ENCODE measurements around the gene AQP3. TPM values are rescaled to one million over a fixed set of nuclear protein-coding genes. Genes with fewer than 3 reads are reported as not detected.

AQP3 gene
- total RNA-seq, 2 donors from 2014 or later = 2.2 to 2.7 TPM

DNA sequence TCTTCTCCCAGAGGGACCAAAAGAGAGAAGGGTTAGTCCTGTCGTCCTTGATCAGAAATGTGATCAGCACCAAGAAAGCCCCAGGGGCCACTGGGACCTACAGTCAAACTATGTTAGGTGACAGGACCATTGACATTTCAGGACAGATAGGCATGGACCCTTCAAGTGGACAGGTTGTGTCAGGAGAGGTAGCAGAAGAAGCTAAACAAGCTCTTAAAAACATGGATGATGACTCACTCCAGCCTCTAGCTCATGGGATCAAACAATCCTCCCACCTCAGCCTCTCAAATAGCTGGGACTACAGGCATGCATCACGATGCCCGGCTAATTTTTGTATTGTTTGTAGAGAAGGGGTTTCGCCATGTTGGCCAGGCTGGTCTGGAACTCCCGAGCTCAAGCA is 2.3 kb upstream of the AQP3 start:
- H3K36me3 ChIP-seq (ENCODE audit: control insufficient read depth, insufficient read depth, low read length) = no peaks in the 10 kb centered on the region
- no peaks in the 10 kb centered on the region for H3K9me3 ChIP-seq (ENCODE audit: control insufficient read depth, low read length)
- H3K9ac ChIP-seq (ENCODE audit: extremely low read depth, low read length, poor library complexity, severe bottlenecking) = no peak overlapping the region
- H3K4me3 ChIP-seq (ENCODE audit: low read length) = no peak overlapping the region
- peaks cover 21% of the 10 kb centered on the region for H3K4me1 ChIP-seq (ENCODE audit: control insufficient read depth, insufficient read depth, low read length)
- peaks cover 26% of the 10 kb centered on the region for H3K27me3 Mint-ChIP-seq (ENCODE audit: insufficient read depth)
- H3K9me3 Mint-ChIP-seq = no peaks in the 10 kb centered on the region
- WGBS, 2 experiments (ENCODE audit: insufficient coverage in 1 of 2, insufficient read length in 1 of 2) = 92 to 96% methylated on average over 2 to 5 of the region's 5 CpGs
- TF ChIP-seq, protein P1, sequence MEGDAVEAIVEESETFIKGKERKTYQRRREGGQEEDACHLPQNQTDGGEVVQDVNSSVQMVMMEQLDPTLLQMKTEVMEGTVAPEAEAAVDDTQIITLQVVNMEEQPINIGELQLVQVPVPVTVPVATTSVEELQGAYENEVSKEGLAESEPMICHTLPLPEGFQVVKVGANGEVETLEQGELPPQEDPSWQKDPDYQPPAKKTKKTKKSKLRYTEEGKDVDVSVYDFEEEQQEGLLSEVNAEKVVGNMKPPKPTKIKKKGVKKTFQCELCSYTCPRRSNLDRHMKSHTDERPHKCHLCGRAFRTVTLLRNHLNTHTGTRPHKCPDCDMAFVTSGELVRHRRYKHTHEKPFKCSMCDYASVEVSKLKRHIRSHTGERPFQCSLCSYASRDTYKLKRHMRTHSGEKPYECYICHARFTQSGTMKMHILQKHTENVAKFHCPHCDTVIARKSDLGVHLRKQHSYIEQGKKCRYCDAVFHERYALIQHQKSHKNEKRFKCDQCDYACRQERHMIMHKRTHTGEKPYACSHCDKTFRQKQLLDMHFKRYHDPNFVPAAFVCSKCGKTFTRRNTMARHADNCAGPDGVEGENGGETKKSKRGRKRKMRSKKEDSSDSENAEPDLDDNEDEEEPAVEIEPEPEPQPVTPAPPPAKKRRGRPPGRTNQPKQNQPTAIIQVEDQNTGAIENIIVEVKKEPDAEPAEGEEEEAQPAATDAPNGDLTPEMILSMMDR (conservative IDR thresholded peaks at IDR 0.05) = no peak
- no peak overlapping the region for H3K27ac Mint-ChIP-seq
- H3K27ac ChIP-seq (ENCODE audit: low read depth, low read length) = no peak overlapping the region
- H3K27me3 ChIP-seq (ENCODE audit: control insufficient read depth, insufficient read depth, low read length, poor library complexity, severe bottlenecking) = peaks cover 10% of the 10 kb centered on the region
- DNase-seq = no peak
- H3K36me3 Mint-ChIP-seq (ENCODE audit: low read depth) = no peaks in the 10 kb centered on the region
- no peak overlapping the region for H3K4me3 Mint-ChIP-seq
- H3K4me1 Mint-ChIP-seq = peaks cover 27% of the 10 kb centered on the region

GRCh38 chr9:33447799-33448553 is 583 bp upstream of the AQP3 start:
- H3K4me1 Mint-ChIP-seq = peaks cover 36% of the 10 kb centered on the region
- Histone ChIP-seq H3K27ac (ENCODE audit: low read depth, low read length) (no peak overlapping the region), H3K9ac (ENCODE audit: extremely low read depth, low read length, poor library complexity, severe bottlenecking) (no peak overlapping the region)

DNA sequence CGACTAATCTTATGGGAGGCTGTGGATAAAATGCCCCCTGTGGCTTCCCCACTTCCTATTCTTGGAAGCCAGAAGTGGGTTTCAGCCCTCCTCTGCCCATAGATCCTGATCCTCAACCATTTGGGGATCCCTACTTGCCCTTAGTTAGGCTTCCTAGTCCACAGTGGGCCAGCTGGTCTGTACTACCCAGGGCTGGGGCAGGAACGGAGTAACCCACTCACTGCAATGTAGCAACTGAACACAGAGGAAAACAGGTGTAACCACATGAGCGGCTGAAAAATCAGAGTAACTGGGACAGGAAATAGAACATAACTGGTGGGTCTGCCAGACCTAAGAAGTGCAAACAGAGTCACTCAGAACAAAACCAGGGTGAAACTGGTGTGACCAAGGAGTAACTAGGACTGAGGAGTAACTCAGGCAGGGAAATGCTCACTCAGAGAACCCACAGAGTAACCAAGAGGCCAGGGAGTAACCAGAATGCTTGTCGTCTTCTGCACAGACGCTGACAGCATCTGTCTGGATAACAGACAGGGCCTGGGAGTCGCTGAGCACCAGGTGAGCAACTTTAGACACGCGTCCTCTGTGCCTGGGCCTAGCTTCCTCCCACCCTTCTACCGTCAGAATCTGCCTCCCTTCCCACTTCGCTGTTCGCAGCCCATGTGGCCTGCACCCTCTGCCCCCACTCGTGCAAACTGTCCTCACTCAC is 1.0 kb downstream of the AQP3 start:
- peaks cover 10% of the 10 kb centered on the region for H3K27me3 ChIP-seq (ENCODE audit: control insufficient read depth, insufficient read depth, low read length, poor library complexity, severe bottlenecking)
- Mint-ChIP-seq H3K4me3 (peak overlapping the region; percentile 57), H3K9me3 (no peaks in the 10 kb centered on the region), H3K36me3 (ENCODE audit: low read depth) (no peaks in the 10 kb centered on the region), H3K4me1 (peaks cover 34% of the 10 kb centered on the region), H3K27me3 (ENCODE audit: insufficient read depth) (peaks cover 28% of the 10 kb centered on the region), H3K27ac (no peak overlapping the region)
- DNase-seq = no peak
- H3K4me1 ChIP-seq (ENCODE audit: control insufficient read depth, insufficient read depth, low read length) = peaks cover 23% of the 10 kb centered on the region
- H3K36me3 ChIP-seq (ENCODE audit: control insufficient read depth, insufficient read depth, low read length) = no peaks in the 10 kb centered on the region
- no peak overlapping the region for H3K9ac ChIP-seq (ENCODE audit: extremely low read depth, low read length, poor library complexity, severe bottlenecking)
- TF ChIP-seq, protein P1 (conservative IDR thresholded peaks at IDR 0.05) = no peak
- no peak overlapping the region for H3K27ac ChIP-seq (ENCODE audit: low read depth, low read length)
- H3K4me3 ChIP-seq (ENCODE audit: low read length) = peak overlapping the region; percentile 72
- no peaks in the 10 kb centered on the region for H3K9me3 ChIP-seq (ENCODE audit: control insufficient read depth, low read length)
- WGBS, 2 experiments (ENCODE audit: insufficient coverage in 1 of 2, insufficient read length in 1 of 2) = 63 to 68% methylated on average over 8 to 12 of the region's 12 CpGs

More at GRCh38 chr9:33447799-33448553, 583 bp upstream of the AQP3 start:
- Histone ChIP-seq H3K4me1 (ENCODE audit: control insufficient read depth, insufficient read depth, low read length) (peaks cover 23% of the 10 kb centered on the region), H3K36me3 (ENCODE audit: control insufficient read depth, insufficient read depth, low read length) (no peaks in the 10 kb centered on the region), H3K27me3 (ENCODE audit: control insufficient read depth, insufficient read depth, low read length, poor library complexity, severe bottlenecking) (peaks cover 10% of the 10 kb centered on the region), H3K4me3 (ENCODE audit: low read length) (peak overlapping the region; percentile 73), H3K9me3 (ENCODE audit: control insufficient read depth, low read length) (no peaks in the 10 kb centered on the region)
- 57 to 63% methylated on average over 15 to 20 of the region's 20 CpGs for WGBS, 2 experiments (ENCODE audit: insufficient coverage in 1 of 2, insufficient read length in 1 of 2)
- no peaks in the 10 kb centered on the region for H3K9me3 Mint-ChIP-seq
- peak overlapping the region; percentile 57 for H3K4me3 Mint-ChIP-seq
- H3K36me3 Mint-ChIP-seq (ENCODE audit: low read depth) = no peaks in the 10 kb centered on the region
- DNase-seq = no peak
- peaks cover 26% of the 10 kb centered on the region for H3K27me3 Mint-ChIP-seq (ENCODE audit: insufficient read depth)
- no peak overlapping the region for H3K27ac Mint-ChIP-seq
- TF ChIP-seq, protein P1 (conservative IDR thresholded peaks at IDR 0.05) = no peak

Data from endodermal cell (in vitro differentiated cells).